ENCODE measurements around the gene DPH7. TPM values are rescaled to one million over a fixed set of nuclear protein-coding genes. Genes with fewer than 3 reads are reported as not detected.
"Not testable (repeated sequence)": the region's sequence is repeated elsewhere in the genome, so short reads cannot be mapped to it uniquely, and the experiment has no call there.

Gene DPH7
- total RNA-seq, 2 experiments from 2014 or later: 32.4 to 36.6 TPM

GRCh38 chr9:137550958-137551263, 27.8 kb downstream of the DPH7 start:
- CTCF ChIA-PET: interaction anchor here (0.6 kb wide), 1 partner anchor 26 kb away, joined by 3 read pairs; no protein-coding TSS in a partner anchor
- not testable (repeated sequence) for H3K9me3 Mint-ChIP-seq; H3K27me3 Mint-ChIP-seq (ENCODE audit: low read depth); DNase-seq; H3K36me3 Mint-ChIP-seq (ENCODE audit: low read depth); H3K27ac Mint-ChIP-seq
- intact Hi-C loops (cut with micrococcal nuclease): loop anchor here (1.0 to 2.0 kb wide), 3 partner anchors 16 to 54 kb away; partner anchors contain the start of genes ARRDC1 and DPH7
- H3K4me1 Mint-ChIP-seq (ENCODE audit: low read depth): peaks cover 23% of the 10 kb centered on the region
- H3K4me3 Mint-ChIP-seq: peak overlapping the region; percentile 59

- Mint-ChIP-seq H3K27ac (no peak within 1 kb of the TSS), H3K4me3 (peak within 1 kb of the TSS; percentile 68), H3K9me3 (no peaks in the 10 kb centered on the region), H3K4me1 (ENCODE audit: low read depth) (peaks cover 23% of the 10 kb centered on the region), H3K27me3 (ENCODE audit: low read depth) (no peaks in the 10 kb centered on the region), H3K36me3 (ENCODE audit: low read depth) (peaks cover 3% of the 10 kb centered on the region)
- peak; percentile 68 for DNase-seq
- CTCF ChIA-PET: interaction anchor here (0.6 kb wide), 2 partner anchors 15 to 27 kb away, joined by 3 read pairs; no protein-coding TSS in a partner anchor
- intact Hi-C loops (cut with micrococcal nuclease): loop anchor here (1.0 to 2.0 kb wide), 2 partner anchors 15 to 29 kb away; partner anchors contain the start of gene DPH7
Observed at GRCh38 chr9:137550231-137550621, 28.5 kb downstream of the DPH7 start, which contains the start of gene PNPLA7. PNPLA7 (minus strand) TSS chr9:137550402; CDS start chr9:137550197, 205 bp downstream.

GRCh38 chr9:137547687-137548543, 30.8 kb downstream of the DPH7 start:
- intact Hi-C loops (cut with micrococcal nuclease): no loop called here
- Mint-ChIP-seq H3K9me3 (no peaks in the 10 kb centered on the region), H3K4me3 (no peak overlapping the region), H3K27me3 (ENCODE audit: low read depth) (no peaks in the 10 kb centered on the region), H3K4me1 (ENCODE audit: low read depth) (peaks cover 19% of the 10 kb centered on the region), H3K27ac (no peak overlapping the region), H3K36me3 (ENCODE audit: low read depth) (no peaks in the 10 kb centered on the region)
- CTCF ChIA-PET: interaction anchor here (1.5 kb wide), 1 partner anchor 13 kb away, joined by 5 read pairs; no protein-coding TSS in a partner anchor
- DNase-seq: no peak

- H3K4me3 Mint-ChIP-seq: no peak overlapping the region
- H3K27ac Mint-ChIP-seq: no peak overlapping the region
- no peak for DNase-seq
- intact Hi-C loops (cut with micrococcal nuclease): no loop called here
- H3K9me3 Mint-ChIP-seq: no peaks in the 10 kb centered on the region
- H3K36me3 Mint-ChIP-seq (ENCODE audit: low read depth): no peaks in the 10 kb centered on the region
- H3K4me1 Mint-ChIP-seq (ENCODE audit: low read depth): peaks cover 9% of the 10 kb centered on the region
- CTCF ChIA-PET: interaction anchor here (1.0 to 2.7 kb wide), 5 partner anchors 10 to 38 kb away, joined by 3 to 8 read pairs (median 4); no protein-coding TSS in a partner anchor
- no peaks in the 10 kb centered on the region for H3K27me3 Mint-ChIP-seq (ENCODE audit: low read depth)
Observed at GRCh38 chr9:137545123-137545522, 33.6 kb downstream of the DPH7 start.

- no peak for DNase-seq
- no peaks in the 10 kb centered on the region for H3K36me3 Mint-ChIP-seq (ENCODE audit: low read depth)
- peaks cover 3% of the 10 kb centered on the region for H3K4me1 Mint-ChIP-seq (ENCODE audit: low read depth)
- H3K9me3 Mint-ChIP-seq: no peaks in the 10 kb centered on the region
- no peak overlapping the region for H3K27ac Mint-ChIP-seq
- CTCF ChIA-PET: interaction anchor here (2.7 kb wide), 1 partner anchor 9 kb away, joined by 8 read pairs; no protein-coding TSS in a partner anchor
- intact Hi-C loops (cut with micrococcal nuclease): no loop called here
- no peak overlapping the region for H3K4me3 Mint-ChIP-seq
- H3K27me3 Mint-ChIP-seq (ENCODE audit: low read depth): no peaks in the 10 kb centered on the region
Observed at GRCh38 chr9:137544176-137544760, 34.5 kb downstream of the DPH7 start.

GRCh38 chr9:137543237-137543963, 35.3 kb downstream of the DPH7 start:
- Mint-ChIP-seq H3K27ac (no peak overlapping the region), H3K27me3 (ENCODE audit: low read depth) (no peaks in the 10 kb centered on the region), H3K4me1 (ENCODE audit: low read depth) (peaks cover 3% of the 10 kb centered on the region), H3K4me3 (no peak overlapping the region), H3K9me3 (no peaks in the 10 kb centered on the region), H3K36me3 (ENCODE audit: low read depth) (no peaks in the 10 kb centered on the region)
- intact Hi-C loops (cut with micrococcal nuclease): no loop called here
- DNase-seq: no peak
- CTCF ChIA-PET: interaction anchor here (2.7 kb wide), 1 partner anchor 8 kb away, joined by 8 read pairs; no protein-coding TSS in a partner anchor

GRCh38 chr9:137542486-137542885, 36.2 kb downstream of the DPH7 start:
- no peak overlapping the region for H3K27ac Mint-ChIP-seq
- no peaks in the 10 kb centered on the region for H3K9me3 Mint-ChIP-seq
- no peak overlapping the region for H3K4me3 Mint-ChIP-seq
- H3K4me1 Mint-ChIP-seq (ENCODE audit: low read depth): peaks cover 4% of the 10 kb centered on the region
- CTCF ChIA-PET: no interaction called here
- intact Hi-C loops (cut with micrococcal nuclease): no loop called here
- no peaks in the 10 kb centered on the region for H3K36me3 Mint-ChIP-seq (ENCODE audit: low read depth)
- H3K27me3 Mint-ChIP-seq (ENCODE audit: low read depth): no peaks in the 10 kb centered on the region
- DNase-seq: no peak

- intact Hi-C loops (cut with micrococcal nuclease): no loop called here
- no peak for DNase-seq
- peaks cover 6% of the 10 kb centered on the region for H3K9me3 Mint-ChIP-seq
- CTCF ChIA-PET: interaction anchor here (0.8 kb wide), 1 partner anchor 12 kb away, joined by 3 read pairs; the partner anchor contains the start of gene MRPL41
- H3K4me1 Mint-ChIP-seq (ENCODE audit: low read depth): peaks cover 14% of the 10 kb centered on the region
- H3K36me3 Mint-ChIP-seq (ENCODE audit: low read depth): peaks cover 5% of the 10 kb centered on the region
- H3K27me3 Mint-ChIP-seq (ENCODE audit: low read depth): no peaks in the 10 kb centered on the region
- no peak overlapping the region for H3K27ac Mint-ChIP-seq
- no peak overlapping the region for H3K4me3 Mint-ChIP-seq
Observed at GRCh38 chr9:137540536-137540935, 38.2 kb downstream of the DPH7 start.

- Mint-ChIP-seq H3K9me3 (peaks cover 6% of the 10 kb centered on the region), H3K36me3 (ENCODE audit: low read depth) (peaks cover 5% of the 10 kb centered on the region), H3K4me3 (no peak overlapping the region), H3K27ac (no peak overlapping the region), H3K27me3 (ENCODE audit: low read depth) (no peaks in the 10 kb centered on the region), H3K4me1 (ENCODE audit: low read depth) (peaks cover 23% of the 10 kb centered on the region)
- intact Hi-C loops (cut with micrococcal nuclease): loop anchor here (5.0 kb wide), 1 partner anchor 236 kb away; the partner anchor contains the start of gene NRARP
- no peak for DNase-seq
- CTCF ChIA-PET: interaction anchor here (1.3 kb wide), 1 partner anchor 82 kb away, joined by 3 read pairs; no protein-coding TSS in a partner anchor
Observed at GRCh38 chr9:137538058-137538457, 40.7 kb downstream of the DPH7 start.

- CTCF ChIA-PET: interaction anchor here (1.3 kb wide), 1 partner anchor 12 kb away, joined by 3 read pairs; no protein-coding TSS in a partner anchor
- Mint-ChIP-seq H3K4me1 (ENCODE audit: low read depth) (peaks cover 23% of the 10 kb centered on the region), H3K27ac (peak overlapping the region; percentile 68)
- H3K36me3 Mint-ChIP-seq (ENCODE audit: low read depth); H3K9me3 Mint-ChIP-seq; H3K4me3 Mint-ChIP-seq; H3K27me3 Mint-ChIP-seq (ENCODE audit: low read depth): not testable (repeated sequence)
- intact Hi-C loops (cut with micrococcal nuclease): loop anchor here (5.0 kb wide), 1 partner anchor 234 kb away; the partner anchor contains the start of gene NRARP
- DNase-seq: peak; percentile 56
Observed at GRCh38 chr9:137536594-137537131, 42.1 kb downstream of the DPH7 start.

GRCh38 chr9:137535120-137535428, 43.7 kb downstream of the DPH7 start:
- DNase-seq: no peak
- Mint-ChIP-seq H3K9me3 (peaks cover 6% of the 10 kb centered on the region), H3K4me1 (ENCODE audit: low read depth) (peaks cover 25% of the 10 kb centered on the region), H3K27me3 (ENCODE audit: low read depth) (no peaks in the 10 kb centered on the region), H3K36me3 (ENCODE audit: low read depth) (peaks cover 5% of the 10 kb centered on the region), H3K27ac (no peak overlapping the region), H3K4me3 (no peak overlapping the region)
- intact Hi-C loops (cut with micrococcal nuclease): loop anchor here (1.0 to 5.0 kb wide), 3 partner anchors 15 to 233 kb away; partner anchors contain the start of genes DPH7, NRARP and PNPLA7
- CTCF ChIA-PET: interaction anchor here (0.8 to 1.3 kb wide), 9 partner anchors 9 to 248 kb away, joined by 3 to 8 read pairs (median 4); partner anchors contain the start of genes DPH7 and PNPLA7

Measured in activated naive CD4-positive, alpha-beta T cell treated with anti-CD3 and anti-CD28 coated beads for 36 hours (primary cell).